ENCODE data around the gene C1QTNF8. TPM values are rescaled to one million over a fixed set of nuclear protein-coding genes. Genes with fewer than 3 reads are reported as not detected.

C1QTNF8 gene
- total RNA-seq, 1 experiment from 2014 or later, result not detected

DNA sequence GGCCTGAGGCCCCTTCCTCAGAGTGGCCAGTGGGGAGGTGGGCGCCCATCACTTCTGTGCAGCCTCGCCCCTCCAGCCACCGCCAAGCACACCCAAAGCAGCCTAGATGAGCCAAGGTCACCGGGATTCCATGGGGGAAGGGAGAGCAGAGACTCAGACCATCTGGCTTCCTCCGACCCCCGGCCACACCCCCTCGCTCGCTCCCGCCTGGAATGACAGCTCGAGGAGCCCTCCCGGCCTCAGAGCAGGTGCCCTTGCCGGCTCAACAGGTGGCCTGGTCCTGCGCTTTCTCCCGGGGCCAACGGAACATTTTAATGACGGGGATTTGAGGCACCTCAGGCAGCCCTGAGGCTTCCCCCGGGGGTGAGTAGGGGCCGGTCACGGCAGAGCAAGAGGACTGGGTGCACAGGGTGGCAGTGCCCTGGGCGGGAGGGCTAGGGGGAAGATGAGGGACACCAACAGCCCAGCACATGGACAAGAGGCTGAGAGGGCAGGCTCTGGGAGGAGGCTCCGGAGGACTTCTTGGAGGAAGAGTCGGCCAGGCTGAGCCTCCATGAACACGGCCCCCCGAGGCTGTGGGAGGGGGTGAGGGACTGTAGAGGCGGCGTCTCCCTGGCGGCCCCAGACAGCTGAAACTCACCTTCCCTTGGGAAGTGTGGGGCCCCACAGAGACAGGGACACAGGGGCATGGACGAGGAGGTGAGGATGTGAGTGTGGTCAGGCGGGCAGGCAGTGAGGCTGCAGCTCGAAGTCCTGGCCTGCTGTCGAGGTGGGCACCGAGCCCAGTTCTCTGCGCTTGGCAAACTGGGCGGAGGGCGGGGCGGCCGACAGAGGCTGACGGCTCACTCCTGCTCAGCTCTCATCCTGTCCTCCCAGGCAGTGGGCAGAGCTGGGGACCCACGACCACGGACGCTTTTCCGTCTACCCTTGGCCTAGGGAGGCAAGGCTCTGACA is 12.5 kb upstream of the C1QTNF8 start:
- Histone ChIP-seq H2BK120ac (ENCODE audit: low read depth, low read length, poor library complexity, severe bottlenecking) (no peak overlapping the region), H3K9ac (ENCODE audit: extremely low read depth, insufficient read length, low read length) (no peak overlapping the region), H3T11ph (ENCODE audit: low read length) (no peak overlapping the region), H4K20me1 (ENCODE audit: control insufficient read depth, insufficient read depth, insufficient read length) (no peaks in the 10 kb centered on the region), H2BK12ac (ENCODE audit: insufficient read length, low read depth, low read length) (no peak overlapping the region), H3K4me1 (ENCODE audit: insufficient read depth, low read length) (no peaks in the 10 kb centered on the region), H3K18ac (ENCODE audit: insufficient read length, low read depth, low read length) (no peak overlapping the region), H2BK20ac (ENCODE audit: low read depth, low read length, poor library complexity, severe bottlenecking) (no peak overlapping the region), H2AK5ac (ENCODE audit: insufficient read length, low read length) (no peak overlapping the region), H3K27me3 (ENCODE audit: insufficient read depth, low read length) (no peaks in the 10 kb centered on the region), H3K23me2 (ENCODE audit: insufficient read length, low read depth, low read length, poor library complexity, severe bottlenecking) (no peaks in the 10 kb centered on the region), H4K91ac (ENCODE audit: insufficient read length, low read depth, low read length) (no peak overlapping the region), H4K5ac (ENCODE audit: insufficient read length, low read depth, low read length) (no peak overlapping the region), H2BK15ac (ENCODE audit: low read depth, low read length) (no peak overlapping the region), H3K56ac (ENCODE audit: insufficient read length, low read depth, low read length) (no peak overlapping the region), H3K4ac (ENCODE audit: low read depth, low read length) (no peak overlapping the region), H3K14ac (ENCODE audit: insufficient read depth, low read length) (no peak overlapping the region; the same call in 1 of the 2 replicates), H3K79me2 (ENCODE audit: insufficient read depth, low read length) (no peaks in the 10 kb centered on the region), H3K27ac (ENCODE audit: insufficient read length, low read depth, low read length) (no peak overlapping the region), H2AFZ (ENCODE audit: low read length) (no peak overlapping the region), H2BK5ac (ENCODE audit: insufficient read length, low read length) (no peak overlapping the region), H3K23ac (ENCODE audit: insufficient read length, low read depth, low read length) (no peak overlapping the region), H4K8ac (replicated peaks; ENCODE audit: insufficient read length, low read depth, low read length) (no peak overlapping the region), H3K4me2 (ENCODE audit: insufficient read depth, insufficient read length, low read length) (no peak overlapping the region), H3K9me3 (ENCODE audit: control insufficient read depth, low read depth, low read length) (no peaks in the 10 kb centered on the region), H3K79me1 (ENCODE audit: insufficient read depth, low read depth, low read length, poor library complexity, severe bottlenecking) (no peaks in the 10 kb centered on the region)
- TF ChIP-seq, protein P1, sequence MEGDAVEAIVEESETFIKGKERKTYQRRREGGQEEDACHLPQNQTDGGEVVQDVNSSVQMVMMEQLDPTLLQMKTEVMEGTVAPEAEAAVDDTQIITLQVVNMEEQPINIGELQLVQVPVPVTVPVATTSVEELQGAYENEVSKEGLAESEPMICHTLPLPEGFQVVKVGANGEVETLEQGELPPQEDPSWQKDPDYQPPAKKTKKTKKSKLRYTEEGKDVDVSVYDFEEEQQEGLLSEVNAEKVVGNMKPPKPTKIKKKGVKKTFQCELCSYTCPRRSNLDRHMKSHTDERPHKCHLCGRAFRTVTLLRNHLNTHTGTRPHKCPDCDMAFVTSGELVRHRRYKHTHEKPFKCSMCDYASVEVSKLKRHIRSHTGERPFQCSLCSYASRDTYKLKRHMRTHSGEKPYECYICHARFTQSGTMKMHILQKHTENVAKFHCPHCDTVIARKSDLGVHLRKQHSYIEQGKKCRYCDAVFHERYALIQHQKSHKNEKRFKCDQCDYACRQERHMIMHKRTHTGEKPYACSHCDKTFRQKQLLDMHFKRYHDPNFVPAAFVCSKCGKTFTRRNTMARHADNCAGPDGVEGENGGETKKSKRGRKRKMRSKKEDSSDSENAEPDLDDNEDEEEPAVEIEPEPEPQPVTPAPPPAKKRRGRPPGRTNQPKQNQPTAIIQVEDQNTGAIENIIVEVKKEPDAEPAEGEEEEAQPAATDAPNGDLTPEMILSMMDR (conservative IDR thresholded peaks at IDR 0.05), result no peak
- Mint-ChIP-seq H3K4me3 (no peak overlapping the region), H3K27me3 (ENCODE audit: low read depth) (peaks cover 62% of the 10 kb centered on the region), H3K9me3 (no peaks in the 10 kb centered on the region; a peak in 1 of 5 replicates), H3K4me1 (peaks cover 0 to 3% of the 10 kb centered on the region in 2 experiments; a peak in 1 of 4 replicates), H3K36me3 (ENCODE audit: insufficient read depth in 1 of 3, low read depth in 3 of 3) (no peaks in the 10 kb centered on the region), H3K27ac (no peak overlapping the region)
- no CpG with 5 or more reads among the region's 42 CpGs for WGBS (ENCODE audit: extremely low coverage, insufficient read length, low lambda C conversion rate)
- no peak for DNase-seq
